GM18951 (cell line): Measurements from ENCODE around the gene LRRN3.

Source experiments
- POLR2A ChIP-seq: IDR thresholded peaks from 4 replicates; pipeline ENCODE4 v1.6.1; 2011; ENCODE audit warnings: mild to moderate bottlenecking; ENCODE audit not compliant: insufficient read length, insufficient read depth; ENCODE audit errors: extremely low read depth
- in situ Hi-C: fragments of 300-500 bp; cut with MboI; formaldehyde crosslinking; loops from one replicate; pipeline ENCODE4 v1.12.0; 2022; ENCODE audit warnings: low sequenced_read_pairs, mixed read lengths, inconsistent platforms; ENCODE audit not compliant: unreplicated experiment

LRRN3 gene

GRCh38 chr7:111137296-111138192 lies 46.6 kb downstream of the LRRN3 start:
- in situ Hi-C loops: no loop called here
- no peak for TF ChIP-seq POLR2A

- in situ Hi-C loops: no loop called here
- TF ChIP-seq POLR2A: no peak
These were observed 47.3 kb downstream of the LRRN3 start for GRCh38 chr7:111138193-111138569.

GRCh38 chr7:111138586-111138985 lies 47.7 kb downstream of the LRRN3 start:
- in situ Hi-C loops: no loop called here
- TF ChIP-seq POLR2A: no peak

- TF ChIP-seq POLR2A: no peak
- in situ Hi-C loops: no loop called here
These were observed 49.4 kb downstream of the LRRN3 start for GRCh38 chr7:111140091-111140865.

GRCh38 chr7:111145472-111145871 lies 54.5 kb downstream of the LRRN3 start:
- no peak for TF ChIP-seq POLR2A
- in situ Hi-C loops: no loop called here

- in situ Hi-C loops: no loop called here
These were observed 55.2 kb downstream of the LRRN3 start for GRCh38 chr7:111146136-111146535.

GRCh38 chr7:111147708-111148533 lies 57.0 kb downstream of the LRRN3 start:
- in situ Hi-C loops: no loop called here
- TF ChIP-seq POLR2A: no peak

More at GRCh38 chr7:111146136-111146535, 55.2 kb downstream of the LRRN3 start:
- no peak for TF ChIP-seq POLR2A

- TF ChIP-seq POLR2A: no peak
- in situ Hi-C loops: no loop called here
These were observed 59.8 kb downstream of the LRRN3 start for GRCh38 chr7:111150709-111151108.

- no peak for TF ChIP-seq POLR2A
- in situ Hi-C loops: no loop called here
These were observed 68.5 kb downstream of the LRRN3 start for GRCh38 chr7:111159426-111159825.

- TF ChIP-seq POLR2A: no peak
- in situ Hi-C loops: no loop called here
These were observed 69.4 kb downstream of the LRRN3 start for GRCh38 chr7:111160297-111160696.

GRCh38 chr7:111162692-111163091 lies 71.8 kb downstream of the LRRN3 start:
- no peak for TF ChIP-seq POLR2A
- in situ Hi-C loops: no loop called here

- TF ChIP-seq POLR2A: no peak
- in situ Hi-C loops: no loop called here
These were observed 73.5 kb downstream of the LRRN3 start for GRCh38 chr7:111164442-111164841.

- in situ Hi-C loops: no loop called here
These were observed 77.3 kb downstream of the LRRN3 start for GRCh38 chr7:111168182-111168581.

More at GRCh38 chr7:111168182-111168581, 77.3 kb downstream of the LRRN3 start:
- TF ChIP-seq POLR2A: no peak
